ENCODE results near the gene SH3GLB2.
A peak's percentile ranks its signal among the peaks of the same experiment; 100 is the strongest.

SH3GLB2 gene

DNA sequence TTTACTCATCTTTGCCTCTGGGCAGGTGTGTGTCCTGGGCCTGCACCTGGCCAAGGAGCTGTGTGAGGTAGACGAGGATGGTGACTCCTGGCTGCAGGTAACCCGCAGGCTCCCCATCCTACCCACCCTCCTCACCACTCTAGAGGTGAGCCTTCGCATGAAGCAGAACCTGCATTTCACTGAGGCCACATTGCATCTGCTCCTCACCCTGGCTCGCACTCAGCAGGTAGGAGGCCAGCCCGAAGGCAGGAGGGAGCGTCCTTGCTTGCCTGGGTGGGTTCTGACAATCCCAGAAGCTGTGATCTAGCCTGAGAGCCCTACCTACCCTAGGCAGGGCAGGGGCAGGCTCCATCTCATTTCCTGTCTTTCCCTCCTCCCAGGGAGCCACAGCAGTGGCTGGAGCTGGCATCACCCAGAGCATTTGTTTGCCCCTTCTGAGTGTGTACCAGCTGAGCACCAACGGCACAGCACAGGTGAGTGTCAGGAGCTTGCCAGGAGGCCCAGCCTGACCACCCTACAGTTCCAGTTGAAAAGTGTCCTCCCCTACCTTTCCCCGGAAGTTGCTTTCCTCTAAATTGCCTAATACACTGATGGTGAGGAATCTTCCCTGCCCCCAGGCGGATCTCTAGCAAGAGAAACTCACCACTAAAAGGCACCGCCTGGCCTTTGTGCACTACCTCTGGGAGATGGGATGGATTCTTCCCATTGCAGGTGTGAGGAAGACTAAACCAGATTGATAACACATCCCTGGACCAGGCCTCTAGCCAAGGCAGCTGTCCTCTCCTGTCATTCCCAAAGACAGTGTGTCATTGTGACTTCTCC lies 26.4 kb downstream of the SH3GLB2 start:
- H3K4me3 ChIP-seq (ENCODE audit: low read depth, low read length), result no peak overlapping the region
- in situ Hi-C loops (cut with HindIII; ENCODE audit: low sequenced_read_pairs), result no loop called here
- DNase-seq (ENCODE audit: low read depth, low spot score), result no peak
- TF ChIP-seq, protein P1, sequence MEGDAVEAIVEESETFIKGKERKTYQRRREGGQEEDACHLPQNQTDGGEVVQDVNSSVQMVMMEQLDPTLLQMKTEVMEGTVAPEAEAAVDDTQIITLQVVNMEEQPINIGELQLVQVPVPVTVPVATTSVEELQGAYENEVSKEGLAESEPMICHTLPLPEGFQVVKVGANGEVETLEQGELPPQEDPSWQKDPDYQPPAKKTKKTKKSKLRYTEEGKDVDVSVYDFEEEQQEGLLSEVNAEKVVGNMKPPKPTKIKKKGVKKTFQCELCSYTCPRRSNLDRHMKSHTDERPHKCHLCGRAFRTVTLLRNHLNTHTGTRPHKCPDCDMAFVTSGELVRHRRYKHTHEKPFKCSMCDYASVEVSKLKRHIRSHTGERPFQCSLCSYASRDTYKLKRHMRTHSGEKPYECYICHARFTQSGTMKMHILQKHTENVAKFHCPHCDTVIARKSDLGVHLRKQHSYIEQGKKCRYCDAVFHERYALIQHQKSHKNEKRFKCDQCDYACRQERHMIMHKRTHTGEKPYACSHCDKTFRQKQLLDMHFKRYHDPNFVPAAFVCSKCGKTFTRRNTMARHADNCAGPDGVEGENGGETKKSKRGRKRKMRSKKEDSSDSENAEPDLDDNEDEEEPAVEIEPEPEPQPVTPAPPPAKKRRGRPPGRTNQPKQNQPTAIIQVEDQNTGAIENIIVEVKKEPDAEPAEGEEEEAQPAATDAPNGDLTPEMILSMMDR (IDR thresholded peaks at IDR 0.05; ENCODE audit: low read depth, low read length), result no peak

DNA sequence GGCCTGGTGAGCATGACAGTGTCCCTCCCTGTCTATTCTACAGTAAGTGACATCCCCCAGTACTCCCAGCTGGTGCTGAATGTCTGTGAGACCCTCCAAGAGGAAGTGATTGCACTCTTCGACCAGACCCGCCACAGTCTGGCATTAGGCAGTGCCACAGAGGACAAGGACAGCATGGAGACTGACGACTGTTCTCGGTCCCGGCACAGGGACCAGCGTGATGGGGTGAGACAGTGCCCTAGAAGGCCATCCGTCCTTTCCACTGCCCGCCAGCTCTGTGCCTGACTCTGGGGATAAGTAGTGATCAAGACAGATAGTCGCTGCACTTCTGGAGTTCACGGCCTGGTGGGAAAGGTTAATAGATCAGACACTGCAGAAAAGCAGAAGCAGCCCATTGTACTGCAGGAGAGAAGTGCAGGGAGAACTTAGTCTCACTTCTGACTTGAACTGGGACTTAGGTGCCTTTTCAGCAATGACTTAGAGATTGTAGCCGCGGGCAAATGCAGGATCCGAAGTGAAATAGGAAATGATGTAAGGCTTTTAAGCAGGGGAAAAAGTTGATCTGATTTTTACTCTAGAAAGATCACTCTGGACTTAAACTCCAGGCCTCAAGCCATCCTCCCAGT lies 28.4 kb downstream of the SH3GLB2 start:
- no peak for DNase-seq (ENCODE audit: low read depth, low spot score)
- TF ChIP-seq, protein P1 (IDR thresholded peaks at IDR 0.05; ENCODE audit: low read depth, low read length), result no peak
- in situ Hi-C loops (cut with HindIII; ENCODE audit: low sequenced_read_pairs), result no loop called here
- no peak overlapping the region for H3K4me3 ChIP-seq (ENCODE audit: low read depth, low read length)

DNA sequence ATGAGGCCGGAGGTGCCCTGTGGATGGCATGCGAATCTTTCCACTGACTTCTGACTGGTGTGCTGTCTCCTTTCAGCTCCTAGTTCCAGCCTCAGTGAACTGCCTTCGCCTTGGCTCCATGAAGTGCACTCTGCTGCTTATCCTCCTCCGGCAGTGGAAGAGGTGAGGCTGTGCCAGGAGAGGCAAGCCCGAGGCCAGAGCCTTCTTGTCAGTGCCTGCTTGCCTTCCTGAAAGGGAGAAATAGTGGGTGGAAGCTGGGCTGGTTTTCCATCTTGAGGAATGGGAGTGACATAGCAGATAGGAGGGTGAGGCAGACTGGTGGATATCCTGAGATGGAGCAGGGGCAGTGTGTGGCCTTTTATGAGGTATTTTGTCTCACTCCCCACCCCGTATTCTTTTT lies 29.7 kb downstream of the SH3GLB2 start:
- no peak for DNase-seq (ENCODE audit: low read depth, low spot score)
- H3K4me3 ChIP-seq (ENCODE audit: low read depth, low read length), result no peak overlapping the region
- in situ Hi-C loops (cut with HindIII; ENCODE audit: low sequenced_read_pairs), result no loop called here
- TF ChIP-seq, protein P1 (IDR thresholded peaks at IDR 0.05; ENCODE audit: low read depth, low read length), result no peak

DNA sequence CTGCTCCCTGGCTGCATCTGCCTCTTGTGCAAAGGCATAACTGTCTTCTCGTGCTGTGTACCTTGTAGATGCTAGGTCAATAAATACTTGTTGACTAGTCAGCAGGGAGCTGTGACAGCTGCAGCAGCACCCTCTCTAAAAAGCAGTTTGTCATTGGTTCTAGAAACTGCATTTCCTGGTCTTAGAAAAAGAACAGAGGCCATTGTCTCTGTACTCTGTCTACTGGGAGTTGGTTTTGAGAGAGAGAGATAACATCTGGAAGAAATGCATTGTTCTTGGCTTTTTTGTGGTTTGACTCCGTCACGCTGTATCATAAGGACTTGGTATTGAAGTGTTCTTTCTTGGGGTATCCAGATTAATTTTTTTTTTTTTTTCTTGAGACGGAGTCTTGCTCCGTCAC lies 32.3 kb downstream of the SH3GLB2 start:
- TF ChIP-seq, protein P1 (IDR thresholded peaks at IDR 0.05; ENCODE audit: low read depth, low read length), result no peak
- in situ Hi-C loops (cut with HindIII; ENCODE audit: low sequenced_read_pairs), result no loop called here
- no peak for DNase-seq (ENCODE audit: low read depth, low spot score)
- no peak overlapping the region for H3K4me3 ChIP-seq (ENCODE audit: low read depth, low read length)

DNA sequence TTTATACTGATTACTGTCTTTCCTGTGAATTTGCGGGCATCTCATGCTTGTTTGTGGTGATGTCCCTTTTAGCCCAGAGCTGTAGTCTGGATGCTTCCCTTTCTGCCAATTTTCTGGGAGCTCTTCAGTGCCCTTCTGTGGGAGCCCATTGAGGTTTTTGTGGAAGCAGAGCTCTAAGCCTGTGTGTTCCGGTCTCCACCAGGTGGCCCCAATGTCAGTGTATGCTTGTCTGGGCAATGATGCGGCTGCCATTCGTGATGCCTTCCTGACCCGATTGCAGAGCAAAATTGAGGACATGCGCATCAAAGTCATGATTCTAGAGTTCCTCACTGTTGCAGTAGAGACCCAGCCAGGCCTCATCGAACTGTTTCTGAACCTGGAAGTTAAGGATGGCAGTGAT lies 35.1 kb downstream of the SH3GLB2 start:
- H3K4me3 ChIP-seq (ENCODE audit: low read depth, low read length), result no peak overlapping the region
- DNase-seq (ENCODE audit: low read depth, low spot score), result no peak
- TF ChIP-seq, protein P1 (IDR thresholded peaks at IDR 0.05; ENCODE audit: low read depth, low read length), result peak; percentile 39
- in situ Hi-C loops (cut with HindIII; ENCODE audit: low sequenced_read_pairs), result no loop called here

DNA sequence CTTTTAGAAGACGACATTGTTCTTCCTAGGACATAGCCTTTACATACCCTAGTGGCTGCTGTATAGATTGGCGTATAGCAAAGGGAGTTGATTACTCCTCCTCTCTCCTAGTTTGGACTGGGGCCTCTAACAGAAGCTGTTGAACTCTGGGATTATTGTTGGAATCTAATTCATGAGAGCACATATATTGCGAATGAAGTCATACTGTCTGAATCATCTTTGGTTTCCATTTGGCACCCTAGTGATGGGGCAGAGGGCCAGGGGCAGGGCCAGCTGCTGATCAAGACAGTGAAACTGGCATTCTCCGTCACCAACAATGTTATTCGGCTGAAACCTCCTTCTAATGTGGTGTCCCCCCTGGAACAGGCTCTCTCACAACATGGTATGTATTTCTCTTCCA lies 40.3 kb downstream of the SH3GLB2 start:
- peak; percentile 89 for DNase-seq (ENCODE audit: low read depth, low spot score)
- in situ Hi-C loops (cut with HindIII; ENCODE audit: low sequenced_read_pairs), result no loop called here
- no peak overlapping the region for H3K4me3 ChIP-seq (ENCODE audit: low read depth, low read length)
- TF ChIP-seq, protein P1 (IDR thresholded peaks at IDR 0.05; ENCODE audit: low read depth, low read length), result no peak

Data from astrocyte of the spinal cord (primary cell).